GM18526 (cell line): ENCODE results near the gene SHISA3.

Experiments
- POLR2A ChIP-seq: IDR thresholded peaks from 3 replicates; pipeline ENCODE4 v1.6.1; 2011; ENCODE audit not compliant: insufficient read length; ENCODE audit errors: extremely low read depth

SHISA3 gene

GRCh38 chr4:42377497-42377896 lies 19.8 kb upstream of the SHISA3 start:
- no peak for TF ChIP-seq POLR2A

- TF ChIP-seq POLR2A = no peak
Measured at GRCh38 chr4:42381666-42382065, 15.6 kb upstream of the SHISA3 start.

- no peak for TF ChIP-seq POLR2A
Measured at GRCh38 chr4:42385516-42385915, 11.8 kb upstream of the SHISA3 start.

GRCh38 chr4:42390622-42391354 lies 6.5 kb upstream of the SHISA3 start:
- no peak for TF ChIP-seq POLR2A

GRCh38 chr4:42391355-42391664 lies 6.0 kb upstream of the SHISA3 start:
- no peak for TF ChIP-seq POLR2A

- no peak for TF ChIP-seq POLR2A
Measured at GRCh38 chr4:42391981-42392380, 5.3 kb upstream of the SHISA3 start.

GRCh38 chr4:42392436-42392835 lies 4.9 kb upstream of the SHISA3 start:
- TF ChIP-seq POLR2A = no peak

- TF ChIP-seq POLR2A = no peak
Measured at GRCh38 chr4:42395595-42395994, 1.7 kb upstream of the SHISA3 start.

GRCh38 chr4:42396361-42396751 lies 932 bp upstream of the SHISA3 start:
- TF ChIP-seq POLR2A = no peak

- no peak for TF ChIP-seq POLR2A
Measured at GRCh38 chr4:42397635-42398170, 415 bp downstream of the SHISA3 start.

- no peak for TF ChIP-seq POLR2A
Measured at GRCh38 chr4:42398171-42398870, 1.0 kb downstream of the SHISA3 start.

GRCh38 chr4:42398871-42399331 lies 1.6 kb downstream of the SHISA3 start:
- no peak for TF ChIP-seq POLR2A

GRCh38 chr4:42399393-42399792 lies 2.1 kb downstream of the SHISA3 start:
- no peak for TF ChIP-seq POLR2A

- TF ChIP-seq POLR2A = no peak
Measured at GRCh38 chr4:42401171-42401570, 3.9 kb downstream of the SHISA3 start.

GRCh38 chr4:42404001-42404400 lies 6.7 kb downstream of the SHISA3 start:
- TF ChIP-seq POLR2A = no peak

GRCh38 chr4:42410446-42410845 lies 13.2 kb downstream of the SHISA3 start:
- no peak for TF ChIP-seq POLR2A
